NCI-H526 treated with DMSO at 0.1 percent for 48 hours (cell line): ENCODE results near the gene ZNF189.

Source experiments
- DNase-seq: peaks from one replicate; lab custom pipeline; 2025; lab: John Stamatoyannopoulos, UW

ZNF189 gene

DNA sequence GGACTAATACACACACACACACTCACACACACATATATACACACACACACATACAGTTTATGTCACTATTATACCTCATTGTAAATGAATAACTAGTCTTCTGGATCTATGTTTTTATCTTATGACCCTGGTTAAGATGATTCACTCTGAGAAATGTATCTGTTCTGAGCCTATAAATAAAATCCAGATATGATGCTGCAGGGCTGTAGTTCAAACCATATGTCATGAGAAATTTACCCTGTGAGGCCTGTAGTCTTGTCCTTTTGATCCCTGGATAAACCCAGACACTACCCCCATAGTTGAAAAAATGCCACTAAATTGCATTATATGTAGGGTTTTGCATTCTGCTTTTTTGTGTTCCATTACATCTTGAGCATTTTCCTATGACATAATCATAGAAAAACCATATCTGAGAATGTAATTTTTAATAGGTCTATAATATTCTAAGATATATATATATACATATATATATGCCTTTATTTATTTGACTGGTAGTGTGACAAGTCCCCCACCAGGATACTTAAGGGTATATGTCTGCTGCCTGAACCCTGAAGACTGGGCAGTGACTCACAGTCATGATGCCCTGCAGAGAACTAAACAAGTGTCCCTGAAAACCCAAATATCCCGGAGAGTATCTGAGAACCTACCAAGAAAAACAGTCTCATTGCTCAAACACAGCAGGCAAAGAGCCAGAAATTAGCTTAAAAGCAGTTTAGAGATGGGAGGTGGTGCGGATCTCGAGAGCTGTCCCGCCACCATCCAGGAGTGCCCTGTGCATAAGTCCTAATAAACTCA lies 55.3 kb downstream of the ZNF189 start:
- DNase-seq = no peak

DNA sequence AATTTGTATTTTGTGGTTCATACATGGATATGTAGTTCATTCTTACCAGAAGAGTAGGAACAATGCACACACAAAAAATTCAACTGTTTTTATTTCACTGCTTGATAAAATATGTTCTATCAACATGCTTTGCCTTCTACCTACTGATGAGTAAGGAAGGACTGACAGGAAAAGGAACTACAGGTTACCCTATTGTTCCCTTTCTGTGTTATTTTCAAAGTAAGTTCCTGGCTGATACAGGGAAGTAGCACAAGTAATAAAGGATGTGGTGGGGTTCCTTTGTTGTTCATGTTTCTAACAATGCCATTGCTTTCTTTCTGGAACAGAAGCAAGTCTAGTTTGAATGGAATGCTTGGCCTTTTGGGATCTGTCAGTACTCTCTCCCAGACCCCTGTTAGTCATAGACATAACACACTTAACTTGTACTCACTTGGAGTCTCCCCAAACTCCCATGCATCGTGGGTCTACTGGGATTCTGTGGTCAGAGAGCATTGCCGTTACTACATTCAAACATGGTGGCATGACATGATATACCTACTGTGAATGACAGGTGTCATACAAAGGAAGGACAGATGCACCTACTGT lies 57.1 kb downstream of the ZNF189 start:
- DNase-seq = no peak

DNA sequence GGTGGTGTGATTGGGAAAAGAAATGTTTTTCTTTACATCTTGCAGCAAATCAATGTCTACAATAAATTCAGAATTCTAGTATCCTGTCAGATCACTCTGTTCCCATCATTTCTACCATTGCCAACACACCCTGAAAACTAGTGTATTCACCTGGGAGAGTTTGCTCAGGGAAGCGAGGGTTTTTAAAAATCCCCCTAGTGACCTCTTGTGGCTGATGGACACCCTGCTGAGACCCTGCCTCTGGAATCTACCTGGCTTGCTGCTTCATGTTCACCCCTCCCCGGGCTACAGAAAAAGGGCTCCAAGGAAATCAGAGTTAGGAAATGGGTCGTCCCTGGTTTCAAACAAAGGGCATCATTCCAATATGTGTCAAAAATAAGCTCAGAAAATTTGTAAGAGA lies 58.4 kb downstream of the ZNF189 start:
- no peak for DNase-seq

DNA sequence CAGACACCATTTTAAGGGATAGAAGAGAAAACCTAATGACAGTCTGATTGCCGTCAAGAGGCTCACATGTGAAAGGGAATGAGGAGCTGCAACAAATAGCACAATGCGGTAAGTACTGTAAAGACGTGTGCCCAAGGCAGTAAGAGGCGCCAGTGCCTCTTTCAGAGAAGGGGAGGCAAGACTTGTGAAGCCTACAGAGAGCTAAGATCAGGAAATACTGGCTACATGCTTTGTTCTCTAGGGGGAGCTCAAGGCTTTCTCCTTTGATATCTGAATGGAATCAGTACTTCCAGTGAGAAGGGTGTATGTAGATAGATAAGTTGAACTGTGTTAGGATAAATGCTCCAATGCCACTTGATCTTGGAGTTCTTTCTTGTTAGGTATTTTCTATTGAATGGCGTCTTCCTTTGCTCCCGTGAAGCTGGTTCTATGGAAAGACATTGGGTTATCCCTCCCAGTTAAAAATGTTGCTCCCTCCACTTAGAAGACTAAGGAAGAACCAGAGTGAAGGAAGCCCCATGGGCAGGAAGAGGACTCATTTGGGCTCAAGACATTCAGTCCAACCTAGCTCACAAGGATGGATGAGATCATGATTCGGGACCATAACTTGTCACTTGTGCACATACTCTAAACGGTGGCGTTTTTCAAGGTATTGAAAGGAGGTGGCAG lies 60.4 kb downstream of the ZNF189 start:
- DNase-seq = peak; percentile 68
